ENCODE results near the gene RNF125. TPM values are rescaled to one million over a fixed set of nuclear protein-coding genes. Genes with fewer than 3 reads are reported as not detected.

RNF125 gene
- polyA plus RNA-seq, 1 of the 3 experiments (the other 2 are of a cell fraction): 0.05 TPM

DNA sequence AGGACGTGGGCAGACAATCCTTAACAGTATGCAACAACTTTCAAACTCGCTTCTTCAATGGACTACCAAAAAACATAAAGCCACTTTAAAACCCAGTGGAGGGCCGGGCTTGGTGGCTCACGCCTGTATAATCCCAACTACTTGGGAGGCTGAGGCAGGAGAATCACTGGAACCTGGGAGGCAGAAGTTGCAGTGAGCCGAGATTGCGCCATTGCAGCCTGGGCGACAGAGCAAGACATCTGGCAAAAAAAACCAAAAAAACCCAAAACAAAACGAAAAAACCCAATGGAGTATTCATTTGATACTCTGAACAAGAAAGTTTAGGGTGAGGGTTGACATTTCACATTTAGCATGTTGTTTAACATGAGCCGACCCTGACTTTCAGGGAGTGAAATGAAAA, 14.0 kb downstream of the RNF125 start:
- no peak overlapping the region for H3K27ac ChIP-seq (ENCODE audit: low read depth in 2 of 2, low read length in 1 of 2)
- no peaks in the 10 kb centered on the region for H3K36me3 ChIP-seq (replicated peaks in 1 of 2; ENCODE audit: control insufficient read depth in 1 of 2, insufficient read depth in 2 of 2, low read length in 1 of 2)
- no peak for DNase-seq
- ChIA-PET CTCF (no interaction called here), POLR2A (no interaction called here)
- no peak overlapping the region for H2AFZ ChIP-seq (ENCODE audit: low read depth)
- TF ChIP-seq FOXJ3 (CRISPR knock-in tag; IDR thresholded peaks at IDR 0.05) (no peak), NFIC (IDR thresholded peaks at IDR 0.05; ENCODE audit: borderline replicate concordance) (no peak), RCOR1 (IDR thresholded peaks at IDR 0.05; ENCODE audit: low read length) (no peak), TAF1 (IDR thresholded peaks at IDR 0.05; ENCODE audit: borderline replicate concordance, low read depth, low read length) (no peak), ELF1 (IDR thresholded peaks at IDR 0.05) (no peak), MXI1 (IDR thresholded peaks at IDR 0.05; ENCODE audit: low read depth, low read length) (no peak), YY1 (IDR thresholded peaks at IDR 0.05; ENCODE audit: low read depth) (no peak), TEAD4 (IDR thresholded peaks at IDR 0.05; ENCODE audit: borderline replicate concordance, insufficient read depth) (no peak), NRF1 (IDR thresholded peaks at IDR 0.05; ENCODE audit: low read depth, low read length) (no peak), SMC3 (IDR thresholded peaks at IDR 0.05; ENCODE audit: low read depth, low read length) (no peak), RXRA (IDR thresholded peaks at IDR 0.05; ENCODE audit: borderline replicate concordance, low read depth) (no peak), GABPA (IDR thresholded peaks at IDR 0.05; ENCODE audit: low read depth) (no peak), GATA2 (CRISPR knock-in tag; IDR thresholded peaks at IDR 0.05) (no peak), RFX5 (IDR thresholded peaks at IDR 0.05; ENCODE audit: low read length) (no peak), TCF12 (IDR thresholded peaks at IDR 0.05) (no peak)
- TF ChIP-seq, protein P1, sequence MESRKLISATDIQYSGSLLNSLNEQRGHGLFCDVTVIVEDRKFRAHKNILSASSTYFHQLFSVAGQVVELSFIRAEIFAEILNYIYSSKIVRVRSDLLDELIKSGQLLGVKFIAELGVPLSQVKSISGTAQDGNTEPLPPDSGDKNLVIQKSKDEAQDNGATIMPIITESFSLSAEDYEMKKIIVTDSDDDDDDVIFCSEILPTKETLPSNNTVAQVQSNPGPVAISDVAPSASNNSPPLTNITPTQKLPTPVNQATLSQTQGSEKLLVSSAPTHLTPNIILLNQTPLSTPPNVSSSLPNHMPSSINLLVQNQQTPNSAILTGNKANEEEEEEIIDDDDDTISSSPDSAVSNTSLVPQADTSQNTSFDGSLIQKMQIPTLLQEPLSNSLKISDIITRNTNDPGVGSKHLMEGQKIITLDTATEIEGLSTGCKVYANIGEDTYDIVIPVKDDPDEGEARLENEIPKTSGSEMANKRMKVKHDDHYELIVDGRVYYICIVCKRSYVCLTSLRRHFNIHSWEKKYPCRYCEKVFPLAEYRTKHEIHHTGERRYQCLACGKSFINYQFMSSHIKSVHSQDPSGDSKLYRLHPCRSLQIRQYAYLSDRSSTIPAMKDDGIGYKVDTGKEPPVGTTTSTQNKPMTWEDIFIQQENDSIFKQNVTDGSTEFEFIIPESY (IDR thresholded peaks at IDR 0.05; ENCODE audit: borderline replicate concordance, low read depth): no peak
- TF ChIP-seq, protein P2, sequence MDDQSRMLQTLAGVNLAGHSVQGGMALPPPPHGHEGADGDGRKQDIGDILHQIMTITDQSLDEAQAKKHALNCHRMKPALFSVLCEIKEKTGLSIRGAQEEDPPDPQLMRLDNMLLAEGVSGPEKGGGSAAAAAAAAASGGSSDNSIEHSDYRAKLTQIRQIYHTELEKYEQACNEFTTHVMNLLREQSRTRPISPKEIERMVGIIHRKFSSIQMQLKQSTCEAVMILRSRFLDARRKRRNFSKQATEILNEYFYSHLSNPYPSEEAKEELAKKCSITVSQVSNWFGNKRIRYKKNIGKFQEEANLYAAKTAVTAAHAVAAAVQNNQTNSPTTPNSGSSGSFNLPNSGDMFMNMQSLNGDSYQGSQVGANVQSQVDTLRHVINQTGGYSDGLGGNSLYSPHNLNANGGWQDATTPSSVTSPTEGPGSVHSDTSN (IDR thresholded peaks at IDR 0.05): no peak
- TF ChIP-seq, protein P3, sequence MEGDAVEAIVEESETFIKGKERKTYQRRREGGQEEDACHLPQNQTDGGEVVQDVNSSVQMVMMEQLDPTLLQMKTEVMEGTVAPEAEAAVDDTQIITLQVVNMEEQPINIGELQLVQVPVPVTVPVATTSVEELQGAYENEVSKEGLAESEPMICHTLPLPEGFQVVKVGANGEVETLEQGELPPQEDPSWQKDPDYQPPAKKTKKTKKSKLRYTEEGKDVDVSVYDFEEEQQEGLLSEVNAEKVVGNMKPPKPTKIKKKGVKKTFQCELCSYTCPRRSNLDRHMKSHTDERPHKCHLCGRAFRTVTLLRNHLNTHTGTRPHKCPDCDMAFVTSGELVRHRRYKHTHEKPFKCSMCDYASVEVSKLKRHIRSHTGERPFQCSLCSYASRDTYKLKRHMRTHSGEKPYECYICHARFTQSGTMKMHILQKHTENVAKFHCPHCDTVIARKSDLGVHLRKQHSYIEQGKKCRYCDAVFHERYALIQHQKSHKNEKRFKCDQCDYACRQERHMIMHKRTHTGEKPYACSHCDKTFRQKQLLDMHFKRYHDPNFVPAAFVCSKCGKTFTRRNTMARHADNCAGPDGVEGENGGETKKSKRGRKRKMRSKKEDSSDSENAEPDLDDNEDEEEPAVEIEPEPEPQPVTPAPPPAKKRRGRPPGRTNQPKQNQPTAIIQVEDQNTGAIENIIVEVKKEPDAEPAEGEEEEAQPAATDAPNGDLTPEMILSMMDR (IDR thresholded peaks at IDR 0.05): no peak
- no peaks in the 10 kb centered on the region for H3F3A ChIP-seq (replicated peaks; ENCODE audit: insufficient read depth)
- no peak overlapping the region for H3K9ac ChIP-seq
- H3K9me3 ChIP-seq: no peaks in the 10 kb centered on the region
- no peaks in the 10 kb centered on the region; the same call in 1 of the 2 replicates for H3K27me3 ChIP-seq (ENCODE audit: insufficient read depth)
- 53% methylated on average over 9 of the region's 9 CpGs for WGBS (ENCODE audit: low lambda C conversion rate)
- no peaks in the 10 kb centered on the region for H3K9me2 ChIP-seq
- no peaks in the 10 kb centered on the region for H3K79me2 ChIP-seq (ENCODE audit: insufficient read depth)
- no peaks in the 10 kb centered on the region for H4K20me1 ChIP-seq (ENCODE audit: insufficient read depth)
- H3K4me1 ChIP-seq (ENCODE audit: control insufficient read depth in 1 of 2, insufficient read depth in 2 of 2, low read depth in 1 of 2, low read length in 1 of 2): no peaks in the 10 kb centered on the region
- no peak overlapping the region for H3K4me2 ChIP-seq
- no peak overlapping the region for H3K4me3 ChIP-seq (ENCODE audit: low read depth in 2 of 2, low read length in 1 of 2)
